ENCODE measurements around the gene CTXND1.
A peak's percentile ranks its signal among the peaks of the same experiment; 100 is the strongest.

The CTXND1 gene

GRCh38 chr15:80252121-80252518 lies at the start of gene CTXND1:
Gene CTXND1, minus strand, starts transcription at chr15:80252213. Its CDS starts 50,264 bp downstream, at chr15:80201949.
- TF ChIP-seq EGR1 (IDR thresholded peaks at IDR 0.05) (no peak), YY1 (IDR thresholded peaks at IDR 0.05; ENCODE audit: low read depth) (no peak), RAD21 (IDR thresholded peaks at IDR 0.05; ENCODE audit: low read depth) (no peak), NFIC (IDR thresholded peaks at IDR 0.05) (no peak), ZBTB7A (IDR thresholded peaks at IDR 0.05; ENCODE audit: low read depth) (no peak), MAX (IDR thresholded peaks at IDR 0.05) (no peak), CEBPB (IDR thresholded peaks at IDR 0.05) (no peak), USF1 (IDR thresholded peaks at IDR 0.05) (no peak), EP300 (IDR thresholded peaks at IDR 0.05; ENCODE audit: borderline replicate concordance) (no peak)

- TF ChIP-seq NFIC (IDR thresholded peaks at IDR 0.05) (no peak), CREB1 (IDR thresholded peaks at IDR 0.05; ENCODE audit: low read depth) (no peak), TAF1 (IDR thresholded peaks at IDR 0.05; ENCODE audit: low read depth) (no peak), YY1 (IDR thresholded peaks at IDR 0.05; ENCODE audit: low read depth) (no peak), REST (IDR thresholded peaks at IDR 0.05; ENCODE audit: low read depth) (no peak), TCF12 (IDR thresholded peaks at IDR 0.05; ENCODE audit: low read depth) (no peak), RAD21 (IDR thresholded peaks at IDR 0.05; ENCODE audit: low read depth) (no peak), FOXM1 (IDR thresholded peaks at IDR 0.05; ENCODE audit: borderline replicate concordance, low read depth) (no peak)
These were observed 49.5 kb upstream of the CTXND1 start for GRCh38 chr15:80301472-80301871.

GRCh38 chr15:80292079-80292478 lies 40.1 kb upstream of the CTXND1 start:
- TF ChIP-seq CEBPB (IDR thresholded peaks at IDR 0.05): no peak
- no peak for TF ChIP-seq TEAD4 (IDR thresholded peaks at IDR 0.05)
- TF ChIP-seq RAD21 (IDR thresholded peaks at IDR 0.05; ENCODE audit: low read depth): no peak
- no peak for TF ChIP-seq TCF12 (IDR thresholded peaks at IDR 0.05; ENCODE audit: low read depth)
- TF ChIP-seq YY1 (IDR thresholded peaks at IDR 0.05; ENCODE audit: low read depth): no peak
- no peak for TF ChIP-seq FOXM1 (IDR thresholded peaks at IDR 0.05; ENCODE audit: borderline replicate concordance, low read depth)
- no peak for TF ChIP-seq EP300 (IDR thresholded peaks at IDR 0.05; ENCODE audit: borderline replicate concordance)
- no peak for TF ChIP-seq USF1 (IDR thresholded peaks at IDR 0.05)
- TF ChIP-seq ZBTB7A (IDR thresholded peaks at IDR 0.05; ENCODE audit: low read depth): no peak
- TF ChIP-seq MAX (IDR thresholded peaks at IDR 0.05): no peak
- no peak for TF ChIP-seq CREB1 (IDR thresholded peaks at IDR 0.05; ENCODE audit: low read depth)
- no peak for TF ChIP-seq REST (IDR thresholded peaks at IDR 0.05; ENCODE audit: low read depth)
- TF ChIP-seq NFIC (IDR thresholded peaks at IDR 0.05): no peak
- TF ChIP-seq EGR1 (IDR thresholded peaks at IDR 0.05): no peak
- no peak for TF ChIP-seq TAF1 (IDR thresholded peaks at IDR 0.05; ENCODE audit: low read depth)

- no peak for TF ChIP-seq EGR1 (IDR thresholded peaks at IDR 0.05)
- no peak for TF ChIP-seq TCF12 (IDR thresholded peaks at IDR 0.05; ENCODE audit: low read depth)
- 0 out of 2 replicates have a peak, but pooled peaks have one; percentile 18 for TF ChIP-seq USF1 (IDR thresholded peaks at IDR 0.05)
These were observed 37.8 kb upstream of the CTXND1 start for GRCh38 chr15:80289528-80290495.

GRCh38 chr15:80288131-80288530 lies 36.1 kb upstream of the CTXND1 start:
- TF ChIP-seq CEBPB (IDR thresholded peaks at IDR 0.05): no peak
- TF ChIP-seq CREB1 (IDR thresholded peaks at IDR 0.05; ENCODE audit: low read depth): no peak
- TF ChIP-seq ZBTB7A (IDR thresholded peaks at IDR 0.05; ENCODE audit: low read depth): no peak
- TF ChIP-seq TCF12 (IDR thresholded peaks at IDR 0.05; ENCODE audit: low read depth): no peak
- no peak for TF ChIP-seq YY1 (IDR thresholded peaks at IDR 0.05; ENCODE audit: low read depth)
- no peak for TF ChIP-seq REST (IDR thresholded peaks at IDR 0.05; ENCODE audit: low read depth)

Measured in Ishikawa (cell line).